NCI-H345 treated with DMSO at 0.1 percent for 48 hours (cell line): ENCODE data around the gene PTH2R.
A peak's percentile ranks its signal among the peaks of the same experiment; 100 is the strongest.
"Not testable (repeated sequence)": the region's sequence is repeated elsewhere in the genome, so short reads cannot be mapped to it uniquely, and the experiment has no call there.

ENCODE experiments used
- DNase-seq: peaks from one replicate; lab custom pipeline; 2025; ENCODE audit not compliant: unreplicated experiment; lab: John Stamatoyannopoulos, UW

Gene PTH2R

DNA sequence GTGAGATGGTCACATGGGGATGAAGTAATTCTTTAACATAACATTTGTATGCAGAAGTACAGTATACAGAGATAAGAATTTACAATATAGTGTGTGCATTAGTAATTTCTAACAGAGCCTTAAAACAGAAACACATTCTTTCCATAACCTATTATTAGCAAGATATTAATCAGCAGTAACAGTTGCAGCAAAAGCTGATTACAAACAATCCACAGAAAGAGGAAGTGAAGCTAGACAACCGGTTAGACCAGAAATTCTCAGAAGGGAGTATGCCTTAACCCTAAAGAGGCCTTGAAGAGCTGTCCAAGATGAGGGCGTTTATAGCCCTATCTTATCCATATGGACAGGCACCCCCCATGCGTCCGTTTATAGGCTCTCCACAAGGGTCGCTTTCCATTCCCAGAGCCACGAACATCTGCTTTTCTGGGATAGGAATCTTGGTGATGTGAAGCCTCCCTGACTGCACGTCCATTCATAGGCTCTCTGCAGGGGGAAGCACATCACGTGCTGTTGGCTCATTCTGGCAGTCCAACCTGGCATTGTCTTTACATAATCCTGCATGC, 75.9 kb downstream of the PTH2R start:
- not testable (repeated sequence) for DNase-seq

DNA sequence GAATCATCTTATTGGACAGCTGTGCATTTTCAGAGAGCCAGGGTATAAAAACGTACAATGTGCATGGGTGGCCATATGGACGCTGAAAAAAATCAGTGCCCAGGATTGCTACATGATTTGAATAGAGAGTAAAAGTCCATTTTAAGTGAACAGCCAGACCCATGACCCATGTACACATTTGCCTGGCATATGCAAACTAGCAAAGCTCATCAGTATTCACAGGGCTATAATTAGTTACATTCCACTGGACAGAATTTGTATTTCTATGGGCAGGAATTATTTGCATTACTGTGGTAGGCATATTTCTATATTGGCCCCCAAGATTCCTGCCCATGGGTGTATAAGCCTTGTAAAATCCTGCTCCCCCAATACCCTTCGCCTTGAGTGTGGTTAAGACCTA, 78.8 kb downstream of the PTH2R start:
- no peak for DNase-seq

DNA sequence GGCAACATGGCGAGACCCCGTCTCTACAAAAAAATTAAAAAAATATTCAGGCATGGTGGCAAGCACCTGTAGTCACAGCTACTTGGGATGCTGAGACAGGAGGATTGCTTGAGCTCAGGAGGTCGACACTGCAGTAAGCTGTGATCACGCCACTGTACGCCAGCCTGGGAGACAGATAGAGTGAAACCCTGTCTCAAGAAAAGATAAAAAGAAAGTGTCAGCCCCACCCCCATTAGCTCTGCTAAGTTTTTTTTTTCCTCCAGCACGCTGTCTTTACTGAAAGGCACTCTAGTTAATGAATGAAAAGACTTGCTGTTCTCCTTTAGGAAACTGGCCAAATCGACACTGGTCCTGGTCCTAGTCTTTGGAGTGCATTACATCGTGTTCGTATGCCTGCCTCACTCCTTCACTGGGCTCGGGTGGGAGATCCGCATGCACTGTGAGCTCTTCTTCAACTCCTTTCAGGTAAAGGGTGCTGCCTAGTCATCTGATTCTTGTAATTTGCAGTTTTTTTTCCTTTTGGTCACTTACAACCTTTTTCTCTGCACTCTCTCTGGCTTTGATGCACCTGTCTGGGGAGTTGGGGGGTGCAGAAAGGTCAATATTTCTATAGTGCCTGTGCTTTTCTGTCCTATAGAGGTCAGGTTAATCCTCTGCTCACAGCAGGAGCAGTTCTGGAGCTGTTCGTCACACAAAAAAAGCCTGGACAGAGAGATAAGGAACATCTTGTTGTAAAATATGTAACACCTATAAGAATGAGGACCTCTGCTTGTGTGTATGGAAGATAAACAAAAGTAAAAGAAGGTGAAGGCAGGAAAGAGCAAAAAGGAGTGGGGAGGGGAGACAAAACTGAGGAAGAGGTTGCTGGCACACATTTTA, 82.3 kb downstream of the PTH2R start:
- DNase-seq = peak; percentile 66

DNA sequence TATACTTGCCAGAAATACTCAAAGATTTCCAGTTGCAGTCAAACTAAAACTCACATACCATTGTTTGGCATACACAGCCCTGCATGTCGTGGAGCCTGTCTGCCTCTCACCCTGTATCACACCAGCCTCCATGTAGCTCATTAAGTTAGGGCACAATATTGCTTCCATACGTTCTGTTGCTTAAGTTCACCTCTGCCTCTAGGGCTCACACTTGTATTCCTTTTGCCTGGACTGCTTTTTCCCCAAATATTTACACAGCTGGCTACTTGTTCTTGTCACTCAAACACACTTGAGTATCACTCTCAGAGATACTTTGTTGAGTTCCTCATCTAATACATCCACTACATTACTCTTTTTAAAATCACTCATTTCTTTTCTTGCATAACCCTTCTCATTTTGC, 83.1 kb downstream of the PTH2R start:
- peak; percentile 94 for DNase-seq

DNA sequence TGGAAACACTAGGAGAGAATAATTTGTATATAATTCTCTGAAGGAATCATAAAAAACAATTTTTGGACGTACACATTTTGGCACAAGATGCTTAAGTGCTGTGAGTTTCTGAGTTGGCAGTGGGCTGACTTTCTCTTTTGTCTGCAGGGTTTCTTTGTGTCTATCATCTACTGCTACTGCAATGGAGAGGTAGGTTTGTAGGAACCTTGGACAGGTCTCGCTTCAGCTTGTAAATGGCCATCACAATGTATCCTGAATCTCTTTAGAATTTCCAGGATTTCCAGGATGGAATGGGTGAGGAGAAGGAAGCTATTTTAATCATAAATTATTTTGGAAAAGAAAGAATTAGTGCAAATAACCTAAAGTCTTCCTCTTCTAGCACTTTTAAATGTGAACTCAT, 83.9 kb downstream of the PTH2R start:
- peak; percentile 69 for DNase-seq

DNA sequence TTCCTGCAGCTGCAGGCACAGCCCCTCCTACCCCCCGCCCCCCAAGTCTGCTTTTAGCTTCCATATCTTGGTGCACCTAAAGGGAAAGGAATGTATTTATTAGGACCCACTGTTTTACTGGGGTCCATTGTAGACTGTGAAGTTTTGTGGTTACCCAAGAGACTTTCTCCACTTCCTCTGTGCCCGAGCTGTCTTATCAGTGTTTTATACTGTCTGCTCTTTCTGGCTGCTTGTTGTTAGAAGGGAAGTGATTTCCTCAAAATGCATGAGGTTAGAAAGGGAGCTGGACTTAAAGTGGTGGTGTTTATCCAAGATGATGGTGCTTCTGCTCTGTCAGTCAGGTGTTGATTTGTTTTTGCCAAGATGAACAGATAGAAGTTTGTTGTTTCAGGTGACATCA, 85.0 kb downstream of the PTH2R start:
- DNase-seq = no peak

DNA sequence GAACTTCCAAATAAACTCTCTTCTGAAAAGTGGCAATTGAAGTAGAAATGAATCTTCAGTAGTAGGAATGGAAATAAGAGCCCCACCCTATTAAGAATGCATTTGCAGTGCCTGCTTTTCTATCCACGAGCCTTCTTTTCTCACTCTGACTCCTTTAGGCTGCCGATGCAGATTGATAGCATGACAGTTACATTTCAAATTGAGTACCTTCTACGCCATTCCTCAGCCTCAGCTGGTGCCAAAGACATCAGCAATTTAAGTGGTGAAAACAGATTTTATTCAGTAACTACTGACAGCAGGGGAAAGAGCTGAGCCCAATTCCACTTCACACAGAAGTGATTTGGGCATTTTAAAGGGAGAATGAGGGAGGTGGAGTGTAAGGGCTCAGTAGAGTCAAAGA, 85.5 kb downstream of the PTH2R start:
- DNase-seq = no peak

DNA sequence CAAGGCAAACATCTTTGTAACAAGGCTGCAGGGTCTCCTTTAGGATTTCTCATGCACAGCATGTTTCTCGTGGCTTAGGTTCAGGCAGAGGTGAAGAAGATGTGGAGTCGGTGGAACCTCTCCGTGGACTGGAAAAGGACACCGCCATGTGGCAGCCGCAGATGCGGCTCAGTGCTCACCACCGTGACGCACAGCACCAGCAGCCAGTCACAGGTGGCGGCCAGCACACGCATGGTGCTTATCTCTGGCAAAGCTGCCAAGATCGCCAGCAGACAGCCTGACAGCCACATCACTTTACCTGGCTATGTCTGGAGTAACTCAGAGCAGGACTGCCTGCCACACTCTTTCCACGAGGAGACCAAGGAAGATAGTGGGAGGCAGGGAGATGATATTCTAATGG, 86.6 kb downstream of the PTH2R start:
- DNase-seq = no peak

DNA sequence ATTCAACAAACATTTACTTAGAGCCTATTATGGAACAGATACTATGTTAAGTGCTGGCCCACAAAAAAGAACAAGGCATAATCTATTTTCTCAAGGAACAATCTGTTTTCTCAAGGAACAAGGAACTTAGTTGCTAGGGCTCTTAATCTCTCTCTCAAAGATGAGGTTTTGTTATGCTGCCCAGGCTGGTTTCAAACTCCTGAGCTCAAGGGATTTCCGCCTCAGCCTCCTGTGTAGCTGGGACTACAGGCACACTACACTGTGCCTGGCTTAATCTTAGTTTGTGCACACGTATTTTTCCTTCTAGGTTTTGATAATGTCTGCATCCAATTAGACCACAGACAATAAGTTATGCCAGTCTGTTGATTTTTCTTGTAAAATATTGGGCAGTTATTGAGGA, 89.5 kb downstream of the PTH2R start:
- DNase-seq = no peak

DNA sequence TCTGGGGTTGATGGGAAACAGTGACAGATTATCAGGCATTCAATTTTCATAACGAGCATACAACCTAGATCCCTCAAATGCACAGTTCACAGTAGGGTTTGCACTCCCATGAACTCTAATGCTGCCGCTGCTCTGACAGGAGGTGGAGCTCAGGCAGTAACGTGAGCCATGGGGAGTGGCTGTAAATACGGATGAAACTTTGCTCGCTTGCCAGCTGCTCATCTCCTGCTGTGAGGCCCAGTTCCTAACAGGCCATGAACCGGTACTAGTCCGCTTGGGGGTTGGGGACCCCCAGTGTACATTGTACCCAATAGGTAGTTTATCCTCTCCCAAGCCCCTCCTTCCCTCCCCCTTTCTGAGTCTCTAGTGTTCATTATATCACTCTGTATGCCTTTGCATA, 94.6 kb downstream of the PTH2R start:
- DNase-seq = peak; percentile 80

DNA sequence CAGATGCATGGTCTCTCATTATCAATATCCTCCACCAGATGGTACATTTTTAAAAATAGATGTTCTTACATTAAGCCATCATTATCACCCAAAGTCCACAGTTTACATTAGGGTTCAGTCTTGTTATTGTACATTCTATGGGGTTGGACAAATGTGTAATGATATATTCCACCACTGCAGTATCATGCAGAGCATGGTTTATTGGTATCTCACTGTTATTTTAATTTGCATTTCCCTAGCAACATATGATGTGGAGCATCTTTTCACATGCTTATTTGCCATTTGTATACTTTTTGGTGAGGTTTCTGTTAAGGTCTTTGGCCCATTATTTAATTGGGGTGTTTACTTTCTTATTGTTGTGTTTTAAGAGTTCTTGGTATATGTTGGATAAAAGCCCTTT, 95.7 kb downstream of the PTH2R start:
- no peak for DNase-seq

DNA sequence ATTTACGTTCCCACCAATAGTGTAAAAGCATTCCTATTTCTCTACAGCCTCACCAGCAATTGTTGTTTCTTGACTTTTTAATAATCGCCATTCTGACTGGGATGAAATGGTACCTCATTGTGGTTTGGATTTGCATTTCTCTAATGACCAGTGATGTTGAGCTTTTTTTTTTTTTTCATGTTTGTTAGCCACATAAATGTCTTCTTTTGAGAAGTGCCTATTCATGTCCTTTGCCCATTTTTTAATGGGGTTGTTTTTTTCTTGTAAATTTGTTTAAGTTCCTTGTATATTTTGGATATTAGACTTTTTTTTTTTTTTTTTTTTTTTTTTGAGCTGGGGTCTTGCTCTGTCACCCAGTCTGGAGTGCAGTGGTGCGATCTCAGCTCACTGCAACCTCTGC, 98.8 kb downstream of the PTH2R start:
- DNase-seq = not testable (repeated sequence)

DNA sequence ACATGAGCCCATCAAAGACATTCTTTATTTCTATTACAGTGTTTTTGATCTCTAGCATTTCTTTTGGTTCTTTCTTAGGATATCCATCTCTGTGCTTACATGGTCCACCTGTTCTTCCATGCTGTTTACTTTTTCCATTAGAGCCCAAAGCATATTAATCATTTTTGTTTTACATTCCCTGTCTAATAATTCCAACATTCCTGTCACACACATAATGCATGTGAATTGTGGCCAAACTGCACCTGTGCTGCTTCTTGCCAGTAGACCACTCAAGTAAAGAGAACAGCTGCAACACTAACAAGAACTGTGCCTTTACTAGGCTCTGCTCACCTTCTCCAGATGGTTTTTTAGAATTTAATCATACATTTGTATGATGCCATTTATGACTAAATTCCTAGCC, 103.0 kb downstream of the PTH2R start:
- DNase-seq = no peak

DNA sequence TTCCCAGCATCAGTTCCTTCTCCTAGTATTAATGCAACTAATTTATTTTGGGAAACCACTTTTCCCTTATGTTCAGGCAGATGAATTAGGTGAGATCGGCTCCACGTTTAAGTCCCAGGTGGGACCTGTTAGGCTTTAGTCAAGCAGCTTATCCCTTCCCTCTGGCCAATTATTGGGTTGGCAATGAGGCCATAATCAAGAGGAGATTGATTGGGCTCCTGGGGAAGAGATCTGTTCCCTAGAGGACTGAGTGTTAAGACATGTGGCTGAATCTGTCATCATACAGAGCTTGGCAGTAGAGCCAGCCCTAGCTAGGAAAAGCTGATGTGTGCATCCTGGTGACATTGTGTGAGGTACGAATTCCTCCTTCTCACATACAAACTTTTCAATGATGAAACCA, 104.4 kb downstream of the PTH2R start:
- no peak for DNase-seq

DNA sequence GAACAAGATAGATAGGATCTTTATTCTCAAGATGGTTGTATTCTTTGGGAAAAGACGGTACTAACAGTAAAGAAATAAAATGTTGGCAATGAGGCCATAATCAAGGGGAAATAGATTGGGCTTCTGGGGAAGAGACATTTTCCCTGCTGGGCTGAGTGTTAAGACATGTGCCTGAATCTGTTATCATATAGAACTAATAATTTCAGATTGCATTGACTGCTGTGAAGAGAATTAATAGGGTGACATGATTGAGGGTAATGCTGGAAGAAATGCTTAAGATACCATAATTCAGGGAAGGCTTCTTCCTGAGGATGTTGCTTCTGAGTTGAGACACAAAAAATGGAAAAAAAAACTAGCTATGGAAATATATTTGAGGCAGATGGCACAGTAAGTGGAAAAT, 105.0 kb downstream of the PTH2R start:
- DNase-seq = no peak

DNA sequence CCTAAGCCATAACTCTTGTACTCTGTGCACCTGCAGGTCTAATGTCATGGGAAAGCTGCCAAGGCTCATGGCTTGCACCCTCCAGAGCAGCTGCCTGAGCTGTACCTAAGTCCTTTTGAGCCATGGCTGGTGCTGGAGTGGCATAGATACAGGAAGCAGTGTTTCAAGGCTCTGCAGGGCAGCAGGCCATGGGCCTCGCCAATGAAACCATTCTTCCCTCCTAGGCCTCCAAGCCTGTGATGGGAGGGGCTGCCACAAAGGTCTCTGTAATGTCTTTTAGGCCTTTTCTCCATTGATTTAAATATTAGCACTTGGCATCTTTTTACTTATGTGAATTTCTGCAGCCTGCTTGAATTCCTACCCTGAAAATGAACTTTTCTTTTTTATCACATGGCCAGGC, 108.5 kb downstream of the PTH2R start:
- DNase-seq = no peak

DNA sequence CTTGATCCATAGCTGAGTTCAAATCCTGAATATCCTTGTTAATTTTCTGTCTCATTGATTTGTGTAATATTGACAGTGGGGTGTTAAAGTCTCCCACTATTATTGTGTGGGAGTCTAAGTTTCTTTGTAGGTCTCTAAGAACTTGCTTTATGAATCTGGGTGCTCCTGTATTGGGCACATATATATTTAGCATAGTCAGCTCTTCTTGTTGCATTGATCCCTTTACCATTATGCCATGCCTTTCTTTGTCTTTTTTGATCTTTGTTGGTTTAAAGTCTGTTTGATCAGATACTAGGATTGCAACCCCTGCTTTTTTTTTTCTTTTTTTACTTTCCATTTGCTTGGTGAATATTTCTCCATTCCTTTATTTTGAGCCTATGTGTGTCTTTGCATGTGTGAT, 116.5 kb downstream of the PTH2R start:
- DNase-seq = not testable (repeated sequence)

DNA sequence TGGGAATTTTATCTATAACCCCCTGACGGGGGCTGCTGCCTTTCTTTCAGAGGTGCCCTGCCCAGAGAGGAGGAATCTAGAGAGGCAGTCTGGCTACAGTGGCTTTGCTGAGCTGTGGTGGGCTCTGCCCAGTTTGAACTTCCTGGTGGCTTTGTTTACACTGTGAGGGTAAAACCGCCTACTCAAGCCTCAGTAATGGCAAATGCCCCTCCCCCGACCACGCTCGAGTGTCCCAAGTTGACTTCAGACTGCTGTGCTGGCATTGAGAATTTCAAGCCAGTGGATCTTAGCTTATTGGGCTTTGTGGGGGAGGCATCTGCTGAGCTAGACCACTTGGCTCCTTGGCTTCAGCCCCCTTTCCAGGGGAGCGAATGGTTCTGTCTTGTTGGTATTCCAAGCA, 118.6 kb downstream of the PTH2R start:
- not testable (repeated sequence) for DNase-seq

DNA sequence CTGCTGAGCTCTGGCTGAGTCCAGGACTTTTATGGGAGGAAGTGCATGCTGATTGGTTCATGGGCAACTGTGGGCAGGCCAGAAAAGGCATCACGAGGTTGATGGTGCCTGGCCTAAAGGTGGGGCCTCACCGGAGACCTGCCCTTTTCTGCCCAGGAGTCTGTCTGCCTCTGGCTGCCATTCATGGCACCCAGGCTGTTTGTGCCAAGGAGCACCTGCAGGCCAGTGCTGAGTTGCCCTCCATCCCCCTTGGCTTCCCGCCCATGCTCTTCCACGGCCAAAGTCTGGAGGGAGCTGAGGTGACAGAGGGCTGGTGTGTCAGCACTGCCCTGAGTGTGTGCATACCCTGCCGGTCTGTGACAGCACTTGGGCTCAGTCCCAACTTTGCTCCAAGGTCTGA, 123.2 kb downstream of the PTH2R start:
- no peak for DNase-seq

DNA sequence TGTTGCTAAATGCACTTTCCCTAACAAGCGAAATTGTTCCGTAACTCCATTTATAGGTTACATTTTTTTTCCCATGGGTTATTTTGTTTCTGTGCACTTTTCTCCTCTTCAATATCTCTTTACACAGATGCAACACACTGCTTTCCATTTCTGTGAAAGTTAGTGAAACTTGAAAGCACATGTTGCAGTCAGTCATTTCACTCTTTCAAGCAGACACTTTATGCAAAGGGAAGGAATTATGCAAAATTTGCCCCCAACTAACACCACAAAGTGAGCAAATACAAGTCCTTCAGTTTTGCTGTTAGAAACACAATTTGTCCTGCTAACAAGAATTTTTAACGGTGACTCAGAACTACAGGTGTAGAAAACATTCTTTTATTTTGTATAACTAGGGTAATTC, 124.8 kb downstream of the PTH2R start:
- DNase-seq = no peak

DNA sequence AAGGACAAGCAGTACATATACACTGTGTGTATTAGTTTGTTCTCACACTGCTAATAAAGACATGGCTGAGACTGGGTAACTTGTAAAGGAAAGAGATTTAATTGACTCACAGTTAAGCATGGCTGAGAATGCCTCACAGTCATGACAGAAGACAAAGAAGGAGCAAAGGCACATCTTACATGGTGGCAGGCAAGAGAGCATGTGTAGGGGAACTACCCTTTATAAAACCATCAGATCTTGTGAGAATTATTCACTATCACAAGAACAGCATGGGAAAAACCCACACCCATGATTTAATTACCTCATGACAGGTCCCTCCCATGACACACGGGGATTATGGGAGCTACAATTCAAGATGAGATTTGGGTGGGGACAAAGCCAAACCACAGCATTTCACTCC, 129.0 kb downstream of the PTH2R start:
- not testable (repeated sequence) for DNase-seq

DNA sequence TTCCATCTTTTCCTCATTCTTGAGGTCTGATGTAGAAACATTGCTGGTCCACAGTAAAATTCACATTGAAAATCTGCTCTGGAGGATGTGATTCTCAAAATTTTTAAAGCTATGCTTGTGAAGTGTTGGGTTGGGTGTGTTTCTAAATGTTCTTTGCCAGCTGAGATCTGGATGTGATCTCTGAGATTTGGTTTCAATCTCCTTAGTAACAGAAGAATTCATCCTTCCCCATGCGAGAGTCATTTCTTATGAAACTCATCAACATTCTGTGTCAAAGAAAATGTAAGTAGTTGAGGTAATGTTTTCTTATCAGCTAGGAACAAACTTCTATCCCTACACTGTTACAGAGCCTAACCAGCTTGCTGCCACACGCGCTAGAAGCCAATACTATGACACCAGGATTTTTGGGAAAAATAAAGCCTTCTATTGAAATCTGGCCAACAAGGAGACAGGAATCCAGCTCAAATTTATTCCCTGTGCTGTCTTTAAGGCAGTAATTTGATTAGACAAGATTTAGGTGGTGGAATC, 134.9 kb downstream of the PTH2R start:
- DNase-seq = no peak
